ENCODE data around the gene CCDC198.

DNA sequence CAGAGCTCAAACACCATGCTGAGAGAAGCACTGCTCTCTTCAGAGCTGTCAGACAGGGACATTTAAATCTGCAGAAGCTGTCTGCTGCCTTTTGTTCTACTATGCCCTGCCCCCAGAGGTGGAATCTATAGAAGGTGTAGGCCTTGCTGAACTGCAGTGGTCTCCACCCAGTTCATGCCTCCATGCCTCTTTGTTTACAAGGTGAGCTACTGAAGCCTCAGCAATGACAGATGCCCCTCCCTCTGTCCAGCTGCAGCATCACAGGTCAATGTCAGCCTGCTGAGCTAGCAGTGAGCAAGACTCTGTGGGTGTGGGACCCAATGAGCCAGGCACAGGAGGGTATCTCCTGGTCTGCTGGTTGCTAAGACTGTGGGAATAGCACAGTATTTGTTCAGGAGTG is 25.4 kb upstream of the CCDC198 start:
- TF ChIP-seq POLR2A (IDR thresholded peaks at IDR 0.05; ENCODE audit: low read depth, low read length) (no peak), TAF1 (IDR thresholded peaks at IDR 0.05; ENCODE audit: low read depth, low read length) (no peak)

Measured in GM12891 (cell line).